Peyer's patch (tissue), 4 donors: ENCODE data around the gene TMEM139. TPM values are rescaled to one million over a fixed set of nuclear protein-coding genes. Genes with fewer than 3 reads are reported as not detected.

Source experiments
- DNase-seq, 3 donors: peaks; one replicate each; pipeline ENCODE4 v3.0.0-alpha.2; 2017 to 2019
- H3K27ac ChIP-seq, 4 donors: fragments of 200-600 bp; sonication (generic); one replicate each; pipeline ENCODE4 v1.5.1; 2016 to 2019
- H3K27me3 ChIP-seq, 2 donors: fragments of 200-600 bp; sonication (generic); one replicate each; pipeline ENCODE4 v1.5.1; 2019
- H3K36me3 ChIP-seq, 3 donors: fragments of 200-600 bp; sonication (generic); one replicate each; pipeline ENCODE4 v1.5.1; 2016 to 2019
- H3K4me1 ChIP-seq, 4 donors: fragments of 200-600 bp; sonication (generic); one replicate each; pipeline ENCODE4 v1.5.1; 2016 to 2019
- H3K4me3 ChIP-seq, 4 donors: fragments of 200-600 bp; sonication (generic); 1 replicate in 3 of 4; 2 replicates in 1 of 4; pipeline ENCODE4 v1.5.1; 2016 to 2019; ENCODE audit warnings: mild to moderate bottlenecking in 1 of 4
- H3K9me3 ChIP-seq, 4 donors: fragments of 200-600 bp; sonication (generic); one replicate each; pipeline ENCODE4 v1.5.1; 2016 to 2019; ENCODE audit warnings: mild to moderate bottlenecking in 1 of 4
- POLR2A ChIP-seq, 2 donors: fragments of 450-650 bp; IDR thresholded peaks; one replicate each; pipeline ENCODE4 v1.5.1; 2017; ENCODE audit warnings: antibody characterized with exemption in 2 of 2, mild to moderate bottlenecking in 2 of 2, moderate library complexity in 2 of 2
- small RNA-seq, 2 donors: library from RNA; depleted of rRNA; stranded (forward); fragments of <200 nt; gene quantifications; one replicate each; pipeline ENCODE3, GENCODE V24; 2016
- total RNA-seq, 4 donors: library from RNA; depleted of rRNA; stranded (reverse); fragments of >200 nt; gene quantifications; one replicate each; pipeline ENCODE4 v1.1.0, GENCODE V29; 2016
- TF ChIP-seq, protein P1 (sequence below), 6 experiments: fragments of 450-650 bp in 4 of 6; fragments of 200-600 bp in 2 of 6; sonication (generic) in 1 of 6; IDR thresholded peaks; one replicate each; pipeline ENCODE4 v1.5.1; 2017 to 2019; ENCODE audit warnings: antibody characterized with exemption in 6 of 6, mild to moderate bottlenecking in 3 of 6, moderate library complexity in 1 of 6

TMEM139 gene
- total RNA-seq, 4 donors from 2014 or later, result 54.5 to 162 (median 130) TPM

DNA sequence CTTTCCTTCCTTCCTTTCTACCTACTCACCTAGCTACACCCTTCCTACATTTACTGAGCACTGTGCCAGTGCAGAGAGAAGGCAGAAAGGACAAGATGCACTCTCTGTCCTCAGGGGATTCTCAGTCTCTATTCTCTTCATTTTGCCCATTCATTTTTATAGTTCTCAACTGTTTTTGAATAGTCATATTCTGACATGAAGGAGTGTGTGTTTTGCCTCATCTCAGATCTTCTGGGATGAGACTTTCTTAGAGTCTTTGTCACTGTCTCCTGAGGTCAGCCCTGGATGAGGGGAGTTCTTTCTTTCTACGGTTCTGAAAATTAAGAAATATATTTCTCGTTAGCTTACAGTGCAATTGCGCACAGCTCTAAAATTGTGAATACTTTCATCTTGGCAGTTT, 52.5 kb downstream of the TMEM139 start:
- TF ChIP-seq, protein P1, sequence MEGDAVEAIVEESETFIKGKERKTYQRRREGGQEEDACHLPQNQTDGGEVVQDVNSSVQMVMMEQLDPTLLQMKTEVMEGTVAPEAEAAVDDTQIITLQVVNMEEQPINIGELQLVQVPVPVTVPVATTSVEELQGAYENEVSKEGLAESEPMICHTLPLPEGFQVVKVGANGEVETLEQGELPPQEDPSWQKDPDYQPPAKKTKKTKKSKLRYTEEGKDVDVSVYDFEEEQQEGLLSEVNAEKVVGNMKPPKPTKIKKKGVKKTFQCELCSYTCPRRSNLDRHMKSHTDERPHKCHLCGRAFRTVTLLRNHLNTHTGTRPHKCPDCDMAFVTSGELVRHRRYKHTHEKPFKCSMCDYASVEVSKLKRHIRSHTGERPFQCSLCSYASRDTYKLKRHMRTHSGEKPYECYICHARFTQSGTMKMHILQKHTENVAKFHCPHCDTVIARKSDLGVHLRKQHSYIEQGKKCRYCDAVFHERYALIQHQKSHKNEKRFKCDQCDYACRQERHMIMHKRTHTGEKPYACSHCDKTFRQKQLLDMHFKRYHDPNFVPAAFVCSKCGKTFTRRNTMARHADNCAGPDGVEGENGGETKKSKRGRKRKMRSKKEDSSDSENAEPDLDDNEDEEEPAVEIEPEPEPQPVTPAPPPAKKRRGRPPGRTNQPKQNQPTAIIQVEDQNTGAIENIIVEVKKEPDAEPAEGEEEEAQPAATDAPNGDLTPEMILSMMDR (IDR thresholded peaks at IDR 0.05), result no peak
- no peak for TF ChIP-seq POLR2A (IDR thresholded peaks at IDR 0.05)
- Histone ChIP-seq H3K4me3 (no peak overlapping the region), H3K4me1 (no peaks in the 10 kb centered on the region), H3K27me3 (no peaks in the 10 kb centered on the region), H3K36me3 (no peaks in the 10 kb centered on the region), H3K9me3 (no peaks in the 10 kb centered on the region), H3K27ac (no peak overlapping the region)
- DNase-seq, result no peak

Small RNAs within 50 kb of the gene (small RNA-seq; reads per million reads assigned to genes)
- gene RN7SL481P (0 reads per million in 2 donors), gene RN7SL535P (0 reads per million in 2 donors)

Other genes with a start within 250 kb of the TMEM139 start
- not detected for gene OR6V1, start 232.6 kb upstream of the TMEM139 start, total RNA-seq
- not detected for gene PIP, start 152.9 kb upstream of the TMEM139 start, total RNA-seq
- not detected for gene TAS2R39, start 101.5 kb upstream of the TMEM139 start, total RNA-seq
- not detected for gene TAS2R40, start 62.9 kb upstream of the TMEM139 start, total RNA-seq
- 100 to 1,000 TPM; 202 to 580 (median 484) TPM for gene GSTK1, start 21.5 kb upstream of the TMEM139 start, total RNA-seq
- 10 to 100 TPM; 34.8 to 43.7 (median 38.3) TPM for gene CASP2, start 3.4 kb downstream of the TMEM139 start, total RNA-seq
- 1 to 10 TPM in 3 of 4 donors, not detected in 1; 1.1 to 6.5 (median 2.5) TPM for gene CLCN1, start 31.2 kb downstream of the TMEM139 start, total RNA-seq
- under 1 TPM in 3 of 4 donors, not detected in 1; 0.66 to 0.83 (median 0.80) TPM for gene FAM131B, start 77.8 kb downstream of the TMEM139 start, total RNA-seq
- gene ZYX, start 96.4 kb downstream of the TMEM139 start, total RNA-seq, result 10 to 100 TPM; 47.0 to 88.0 (median 55.9) TPM
- gene EPHA1, start 123.9 kb downstream of the TMEM139 start, total RNA-seq, result 10 to 100 TPM; 52.5 to 81.3 (median 63.9) TPM
- gene TAS2R60, start 158.5 kb downstream of the TMEM139 start, total RNA-seq, result 1 to 10 TPM in 1 of 4 donors, not detected in 3; 1.3 TPM
- not detected for gene TAS2R41, start 192.9 kb downstream of the TMEM139 start, total RNA-seq